GM19240 (cell line): ENCODE results near the gene ZNF536.
"Not testable (repeated sequence)": the region's sequence is repeated elsewhere in the genome, so short reads cannot be mapped to it uniquely, and the experiment has no call there.

Source experiments
- DNase-seq: peaks from one replicate; pipeline ENCODE4 v3.0.0; 2011; ENCODE audit warnings: low spot score; ENCODE audit not compliant: insufficient read length

The ZNF536 gene

GRCh38 chr19:30445385-30445784, 73.2 kb downstream of the ZNF536 start:
- DNase-seq, result no peak

DNA sequence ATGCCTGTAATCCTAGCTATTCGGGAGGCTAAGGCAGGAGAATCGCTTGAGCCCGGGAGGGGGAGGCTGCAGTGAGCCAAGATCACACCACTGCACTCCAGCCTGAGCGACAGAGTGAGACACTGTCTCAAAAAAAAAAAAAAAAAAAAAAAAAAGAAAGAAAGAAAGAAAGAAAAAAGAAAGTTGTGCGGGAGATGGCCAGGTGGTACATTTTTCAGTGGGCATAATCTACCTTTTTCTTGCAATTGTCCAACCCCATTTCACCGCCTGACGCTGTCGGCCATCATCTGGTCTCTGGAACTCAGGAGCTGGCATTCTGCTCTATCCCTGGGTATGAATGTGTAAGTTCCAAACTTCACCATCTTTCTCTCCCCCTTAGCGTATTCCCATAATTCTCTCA, 73.9 kb downstream of the ZNF536 start:
- DNase-seq, result not testable (repeated sequence)

- DNase-seq, result no peak
Observed at GRCh38 chr19:30446850-30447552, 74.8 kb downstream of the ZNF536 start.

GRCh38 chr19:30447553-30447870, 75.3 kb downstream of the ZNF536 start:
- DNase-seq, result no peak

DNA sequence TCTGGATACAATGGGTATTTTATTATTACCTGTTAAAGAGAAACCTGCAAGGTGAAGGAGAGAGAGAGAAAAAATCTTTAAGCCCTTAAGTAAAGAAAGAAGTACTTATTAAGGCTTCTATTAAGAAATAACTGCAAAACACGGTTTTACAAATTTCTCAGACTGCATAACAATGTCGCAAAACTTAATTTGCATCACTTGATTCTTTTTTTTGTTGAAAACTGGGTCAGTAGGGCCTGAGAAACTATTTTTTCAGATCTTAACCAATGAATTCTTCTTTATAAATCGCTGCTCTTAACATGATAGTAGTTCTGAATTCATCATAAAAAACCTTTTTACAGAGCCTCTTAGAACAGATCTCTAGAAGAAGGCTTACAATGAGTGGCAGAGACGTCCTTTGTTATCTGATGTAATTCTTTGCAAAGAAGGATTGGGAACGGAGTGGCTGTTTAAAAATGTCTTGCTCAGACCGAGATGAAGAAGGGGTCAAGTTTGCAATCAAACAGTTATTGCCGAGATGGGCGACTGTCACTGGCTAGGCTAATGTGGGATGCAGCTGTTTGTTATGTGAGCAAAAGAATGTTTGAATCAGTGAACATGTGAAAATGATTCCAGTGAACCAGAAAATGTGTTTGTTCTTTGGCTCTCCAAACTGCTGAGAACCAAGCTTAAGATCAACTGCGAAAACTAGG, 76.3 kb downstream of the ZNF536 start:
- no peak for DNase-seq

DNA sequence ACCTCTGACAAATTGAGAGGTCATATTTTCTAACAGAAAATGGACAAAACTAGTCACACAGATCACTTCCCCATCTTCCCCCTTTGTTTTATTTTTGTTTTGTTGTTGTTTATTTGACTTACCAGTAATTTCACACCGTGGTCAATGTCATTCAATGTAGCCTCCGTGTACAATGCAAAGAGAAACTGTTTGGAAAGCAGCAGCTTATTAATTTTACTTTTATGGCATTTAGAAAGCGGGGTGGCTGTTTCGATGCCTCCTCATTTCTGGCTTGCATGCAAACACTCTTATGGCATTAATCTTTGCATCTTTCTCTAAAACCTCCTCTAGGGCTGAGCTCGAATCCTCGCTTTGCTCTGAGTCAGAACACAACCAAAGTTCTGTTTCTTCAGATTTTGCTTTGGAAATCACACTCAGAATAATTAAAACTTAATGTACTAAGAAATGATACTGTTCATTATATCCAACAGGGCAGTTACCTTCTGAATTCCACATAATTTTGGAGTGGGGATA, 77.0 kb downstream of the ZNF536 start:
- DNase-seq, result no peak

DNA sequence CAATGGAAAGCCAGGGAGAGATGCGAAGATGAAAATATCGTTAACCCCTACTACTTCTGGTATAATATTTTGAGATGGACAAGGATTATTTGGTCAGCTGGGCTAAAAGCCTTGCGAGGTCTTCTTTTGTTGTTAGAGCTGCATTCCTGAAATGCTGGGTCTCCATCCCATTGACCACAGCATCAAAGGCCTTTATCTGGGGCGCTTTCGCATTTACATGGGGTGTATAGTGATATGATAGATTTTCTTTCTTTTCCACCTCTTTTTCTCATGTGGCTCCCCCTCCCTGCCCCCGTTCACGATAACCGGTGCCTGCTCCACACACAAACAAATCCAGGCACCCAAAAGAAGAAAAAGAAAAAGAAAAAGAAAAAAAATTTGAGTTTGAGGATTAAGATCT, 77.5 kb downstream of the ZNF536 start:
- no peak for DNase-seq

- no peak for DNase-seq
Observed at GRCh38 chr19:30450100-30450499, 77.9 kb downstream of the ZNF536 start.

DNA sequence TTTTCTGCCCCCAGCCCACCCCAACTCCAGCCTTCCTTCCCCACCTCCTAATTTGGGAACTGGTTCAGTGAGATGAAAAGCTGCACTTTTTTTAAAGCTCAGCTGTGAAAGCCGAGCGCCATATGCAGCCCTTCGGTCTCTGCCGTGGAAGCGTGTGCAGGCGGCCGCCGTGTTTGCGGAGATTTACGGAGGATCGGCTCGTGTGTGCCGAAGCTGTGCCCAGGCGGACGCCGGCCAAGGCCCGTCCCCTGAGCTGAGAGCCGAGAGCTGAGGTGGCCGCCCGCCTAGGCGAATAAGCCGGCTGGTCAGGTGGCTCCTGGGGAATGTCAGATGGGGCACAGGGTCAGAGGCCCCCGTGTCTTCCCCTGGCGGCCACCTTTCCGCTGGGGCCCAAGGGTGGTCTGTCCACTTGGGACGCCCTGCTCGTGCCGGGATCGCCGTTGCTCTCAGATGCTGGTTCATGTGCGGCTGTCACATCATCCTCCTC, 78.7 kb downstream of the ZNF536 start:
- no peak for DNase-seq

- no peak for DNase-seq
Observed at GRCh38 chr19:30452931-30453330, 80.7 kb downstream of the ZNF536 start.

GRCh38 chr19:30453743-30454142, 81.6 kb downstream of the ZNF536 start:
- DNase-seq, result no peak

- DNase-seq, result no peak
Observed at GRCh38 chr19:30455881-30456280, 83.7 kb downstream of the ZNF536 start.

DNA sequence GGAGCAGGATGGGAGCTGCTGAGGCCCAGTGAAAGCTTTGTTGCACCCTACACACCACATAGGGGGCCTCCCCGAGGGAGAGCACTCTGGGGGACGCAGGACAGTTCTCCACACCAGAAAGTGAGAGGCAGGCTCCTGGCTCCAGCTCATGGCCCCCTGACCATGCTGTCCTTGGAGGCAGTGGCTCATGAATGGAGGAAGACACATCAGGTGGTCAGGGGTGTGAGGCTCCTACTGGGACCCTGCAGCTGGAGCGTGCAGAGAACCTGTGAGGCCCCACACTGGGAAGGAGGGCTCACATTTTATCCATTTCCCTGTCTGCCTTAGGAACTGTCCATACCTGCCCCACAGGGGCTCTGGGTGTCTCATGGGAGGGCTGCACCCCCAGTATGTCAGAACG, 85.3 kb downstream of the ZNF536 start:
- DNase-seq, result no peak

- no peak for DNase-seq
Observed at GRCh38 chr19:30459859-30460258, 87.7 kb downstream of the ZNF536 start.

DNA sequence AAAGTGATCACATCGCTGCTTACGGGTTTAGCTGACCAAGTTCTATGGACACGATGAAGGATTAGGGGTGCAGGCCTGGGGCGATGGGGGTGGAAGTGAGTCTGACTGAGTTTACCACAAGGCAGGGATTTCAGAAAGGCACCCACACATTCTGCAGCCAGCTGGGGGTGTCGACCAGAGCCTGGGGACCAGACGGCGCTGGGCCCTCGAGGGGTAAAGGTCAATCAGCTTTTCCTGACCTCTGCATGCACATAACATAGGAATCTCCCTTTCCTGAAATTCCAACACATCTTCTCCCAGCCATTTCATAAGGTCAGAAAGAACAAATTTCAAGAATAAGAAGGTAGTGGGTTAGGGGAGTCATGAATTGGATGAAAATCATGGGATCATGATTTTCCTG, 92.0 kb downstream of the ZNF536 start:
- DNase-seq, result no peak

GRCh38 chr19:30466598-30466997, 94.4 kb downstream of the ZNF536 start:
- DNase-seq, result not testable (repeated sequence)

DNA sequence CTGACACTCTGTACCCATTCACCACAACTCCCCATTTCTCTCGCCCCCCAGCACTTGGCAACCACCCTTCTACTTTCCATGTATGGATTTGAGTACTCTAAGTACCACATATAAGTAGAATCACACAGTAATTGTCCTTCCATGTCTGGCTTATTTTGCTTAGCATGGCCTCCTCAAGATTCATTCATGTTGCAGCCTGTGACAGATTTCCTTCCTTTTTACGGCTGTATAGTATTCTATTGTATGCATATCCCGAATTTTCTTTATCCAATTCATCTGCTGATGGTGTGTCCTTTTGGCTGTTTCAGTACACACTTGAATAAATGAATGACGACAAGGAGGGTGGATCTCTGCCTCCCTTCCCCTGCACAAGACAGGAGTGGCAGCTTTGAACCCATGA, 95.1 kb downstream of the ZNF536 start:
- DNase-seq, result no peak

GRCh38 chr19:30469774-30470173, 97.6 kb downstream of the ZNF536 start:
- DNase-seq, result no peak

DNA sequence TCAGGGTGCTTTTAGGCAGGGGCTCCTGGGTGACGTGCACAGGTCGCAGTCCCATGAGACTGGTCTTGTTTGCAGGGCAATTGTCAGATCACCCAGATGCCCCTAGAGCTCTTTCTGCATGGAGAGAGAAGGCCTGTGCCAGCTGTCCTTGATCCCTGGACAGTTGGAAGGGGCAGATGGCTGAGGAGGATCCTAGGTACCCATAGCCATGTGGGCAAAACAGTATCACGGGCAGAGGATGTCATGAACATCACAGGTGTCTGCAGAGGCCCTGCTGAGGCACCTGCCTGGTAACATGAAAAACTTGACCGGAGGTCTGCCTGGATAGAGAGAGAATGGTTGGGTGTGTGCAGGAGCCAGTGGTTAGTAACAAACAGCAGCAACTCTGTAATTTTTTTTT, 99.3 kb downstream of the ZNF536 start:
- no peak for DNase-seq

GRCh38 chr19:30473334-30473867, 101.2 kb downstream of the ZNF536 start:
- no peak for DNase-seq

GRCh38 chr19:30476997-30477396, 104.8 kb downstream of the ZNF536 start:
- no peak for DNase-seq

DNA sequence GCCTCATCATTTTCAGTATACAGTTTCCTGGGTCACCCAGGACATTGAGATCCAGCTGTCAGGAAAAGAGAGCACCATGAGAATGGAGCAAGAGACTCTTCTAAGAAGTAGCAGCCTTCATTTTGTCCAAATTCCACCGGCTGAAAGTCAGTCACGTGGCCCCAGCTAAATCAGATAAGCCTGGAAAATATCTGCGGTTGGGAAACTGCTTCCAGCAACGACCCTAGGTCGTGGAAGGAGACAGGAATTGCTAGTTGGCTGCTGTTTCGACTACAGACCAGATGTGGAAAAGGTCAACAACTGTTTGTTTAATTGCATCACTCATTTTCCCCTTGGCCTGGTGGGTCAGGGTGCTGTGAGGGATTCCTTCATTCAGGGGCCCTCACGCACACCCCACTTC, 107.0 kb downstream of the ZNF536 start:
- no peak for DNase-seq

- DNase-seq, result no peak
Observed at GRCh38 chr19:30480097-30480496, 107.9 kb downstream of the ZNF536 start.
